HG03139 (cell line): ENCODE data around the gene PLA2R1.

Experiments
- ATAC-seq: cut with Tn5 transposase; IDR thresholded peaks from one replicate; pipeline ENCODE4 v1.9.1; 2021; ENCODE audit not compliant: unreplicated experiment

The PLA2R1 gene

DNA sequence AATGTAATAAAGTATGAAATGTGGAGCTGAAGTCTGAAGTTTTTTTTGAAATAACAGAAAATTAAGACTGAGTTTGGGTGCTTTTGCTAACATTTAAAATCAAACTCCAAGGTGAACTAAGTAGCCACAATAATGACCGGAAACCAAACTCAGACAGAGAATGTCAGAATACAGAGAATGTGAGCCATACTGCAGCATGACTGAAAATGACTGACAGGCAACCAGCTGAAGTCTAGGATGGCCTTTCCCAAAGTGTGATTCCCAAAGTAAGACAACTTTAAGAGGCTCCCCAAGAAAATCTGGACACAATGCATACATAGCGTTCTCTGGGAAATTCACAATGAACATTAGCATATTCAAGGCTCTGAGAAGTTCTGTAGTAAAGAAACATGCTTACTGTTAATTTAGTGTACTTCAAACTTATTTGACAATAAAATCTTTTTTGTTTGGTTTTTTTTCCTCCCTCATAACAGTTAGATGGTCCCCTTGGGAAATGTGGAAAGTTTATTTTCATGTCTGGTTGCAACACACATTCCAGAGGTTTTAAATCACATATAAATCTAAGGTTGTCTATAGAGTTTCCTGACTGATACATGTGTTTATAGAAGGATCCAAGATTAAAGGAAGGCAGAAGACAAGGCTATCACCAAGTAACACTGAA lies 28.6 kb downstream of the PLA2R1 start:
- ATAC-seq: no peak

DNA sequence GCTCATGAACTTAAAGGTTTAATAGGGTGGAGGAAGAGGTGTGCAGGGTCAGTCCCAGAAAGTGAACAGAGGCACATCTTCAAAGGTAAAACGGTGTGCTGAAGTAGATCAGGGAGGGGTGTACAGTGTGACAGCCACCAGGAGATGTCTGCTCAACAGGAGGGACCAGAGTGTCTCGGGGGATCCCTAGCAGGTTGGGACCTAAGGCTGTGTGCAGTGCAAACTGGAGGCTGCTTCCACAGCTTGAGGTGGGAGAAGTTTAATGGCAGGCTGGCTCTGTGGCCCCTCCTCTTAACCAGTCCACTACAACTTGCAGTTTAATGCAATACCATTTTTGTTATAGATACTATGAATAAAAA lies 33.2 kb downstream of the PLA2R1 start:
- no peak for ATAC-seq

DNA sequence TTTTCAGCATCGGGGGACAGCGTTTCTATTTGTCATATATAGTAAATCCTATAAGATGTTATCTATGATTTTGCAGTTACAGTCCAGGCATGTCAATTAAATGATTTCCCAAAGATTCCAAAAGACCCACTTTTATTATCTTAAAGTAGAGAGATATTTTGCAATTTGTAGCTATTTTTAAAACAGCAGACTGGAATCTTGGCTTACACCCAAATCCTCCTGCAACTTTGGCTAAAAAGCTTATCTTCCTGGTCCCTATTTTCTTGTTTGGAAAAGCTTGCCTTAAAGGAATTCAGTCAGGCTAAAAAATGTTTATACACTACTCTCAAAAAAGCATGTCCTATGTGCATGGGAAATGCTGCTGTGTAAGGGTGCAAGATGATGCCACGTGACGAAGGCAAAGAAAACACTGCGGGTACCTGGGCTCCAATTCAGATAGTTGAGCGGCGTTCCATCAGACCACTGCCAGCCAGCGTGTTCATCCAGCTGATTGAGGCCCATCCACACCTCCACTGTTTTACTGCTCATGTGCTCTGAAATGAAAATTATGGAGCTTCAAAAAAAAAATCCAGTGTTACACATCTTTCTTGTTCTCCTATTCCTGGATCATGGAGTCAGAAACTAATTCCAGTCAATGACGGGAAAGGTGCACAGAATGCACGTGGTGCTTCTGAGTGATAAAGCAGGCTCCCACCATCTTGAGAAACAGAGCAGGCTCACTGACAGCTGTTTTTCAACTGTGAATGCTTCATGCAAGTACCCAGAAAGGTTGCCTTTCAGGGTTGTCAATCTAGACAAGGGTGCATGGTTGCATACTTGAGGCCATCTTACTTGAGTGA lies 33.8 kb downstream of the PLA2R1 start:
- no peak for ATAC-seq

DNA sequence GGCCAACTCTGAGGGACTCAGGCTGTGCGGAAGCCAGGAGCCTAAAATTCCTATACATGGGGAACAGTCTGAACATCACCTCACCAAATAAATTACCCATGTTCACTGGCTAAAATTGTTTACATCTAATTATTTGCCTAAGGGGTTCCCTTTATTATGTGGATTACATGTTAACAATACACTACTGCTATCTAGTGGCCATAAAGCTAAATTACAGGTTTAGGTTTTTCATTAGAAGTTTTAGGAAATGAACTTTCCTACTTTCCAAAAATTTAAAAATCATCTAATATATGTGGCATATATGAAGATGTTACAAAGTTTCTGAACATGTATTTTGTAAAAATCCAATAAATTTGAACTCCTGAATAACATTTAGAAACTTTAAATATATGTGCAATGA lies 40.3 kb downstream of the PLA2R1 start:
- ATAC-seq: no peak

- no peak for ATAC-seq
Observed at GRCh38 chr2:160019374-160020090, 42.9 kb downstream of the PLA2R1 start.

GRCh38 chr2:160015746-160016145 lies 46.7 kb downstream of the PLA2R1 start:
- no peak for ATAC-seq

GRCh38 chr2:160014227-160014626 lies 48.2 kb downstream of the PLA2R1 start:
- no peak for ATAC-seq

GRCh38 chr2:160010361-160011145 lies 51.9 kb downstream of the PLA2R1 start:
- ATAC-seq: no peak

- no peak for ATAC-seq
Observed at GRCh38 chr2:160007111-160007510, 55.3 kb downstream of the PLA2R1 start.

DNA sequence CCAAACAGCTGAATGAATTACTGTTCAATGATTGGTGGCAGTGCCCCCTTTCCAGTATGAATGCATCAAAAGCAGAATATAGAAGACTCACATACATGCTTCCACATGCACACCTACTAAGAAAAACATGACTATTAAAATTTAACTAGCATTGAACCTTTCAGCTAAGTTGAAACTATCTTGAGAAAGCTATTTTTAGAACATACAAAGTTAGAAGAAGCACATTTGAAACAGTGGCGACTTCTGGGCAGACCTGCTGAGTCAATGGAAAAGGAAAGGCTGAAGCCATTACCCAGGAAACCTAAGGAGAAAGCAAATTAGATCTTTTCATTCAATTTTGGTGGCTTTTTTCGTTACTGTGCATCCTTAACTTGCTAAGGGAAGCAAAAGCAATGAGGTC lies 55.9 kb downstream of the PLA2R1 start:
- no peak for ATAC-seq

DNA sequence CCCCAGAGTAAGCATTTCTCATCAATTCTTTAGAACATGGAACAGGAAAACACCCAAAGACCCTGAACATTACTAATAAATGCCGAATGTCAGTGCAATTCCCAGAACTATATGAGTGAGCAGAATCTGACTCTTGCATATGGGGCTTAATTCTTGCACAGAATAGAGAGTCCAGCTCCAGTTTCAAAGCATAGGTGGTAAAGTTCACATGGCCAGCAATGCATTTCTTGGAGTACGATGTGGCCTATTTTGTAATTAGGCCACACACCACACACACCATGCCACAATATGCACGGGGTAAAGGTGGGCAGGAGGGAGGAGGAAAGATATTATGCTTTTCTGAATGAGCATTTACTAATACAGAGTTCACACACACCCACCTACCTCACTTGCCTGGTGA lies 56.5 kb downstream of the PLA2R1 start:
- no peak for ATAC-seq

- ATAC-seq: no peak
Observed at GRCh38 chr2:160005476-160005875, 56.9 kb downstream of the PLA2R1 start.

DNA sequence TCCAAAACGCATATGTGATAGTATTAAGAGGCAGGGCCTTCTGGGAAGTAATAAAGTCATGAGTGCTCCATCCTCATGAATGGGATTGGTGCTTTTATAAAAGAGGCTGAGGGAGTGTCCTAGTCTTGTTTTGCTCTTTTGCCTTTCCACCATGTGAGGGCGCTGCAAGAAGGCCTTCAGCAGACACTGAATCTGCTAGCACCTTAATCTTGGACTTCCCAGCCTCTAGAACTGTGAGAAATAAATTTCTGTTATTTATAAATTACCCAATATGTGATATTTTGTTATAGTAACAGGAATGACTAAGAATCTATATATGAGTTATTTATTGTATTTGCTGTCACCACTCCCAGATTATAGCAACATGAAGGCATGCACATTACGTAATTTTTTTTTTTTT lies 63.5 kb downstream of the PLA2R1 start:
- ATAC-seq: no peak

GRCh38 chr2:159998243-159998642 lies 64.2 kb downstream of the PLA2R1 start:
- ATAC-seq: no peak

DNA sequence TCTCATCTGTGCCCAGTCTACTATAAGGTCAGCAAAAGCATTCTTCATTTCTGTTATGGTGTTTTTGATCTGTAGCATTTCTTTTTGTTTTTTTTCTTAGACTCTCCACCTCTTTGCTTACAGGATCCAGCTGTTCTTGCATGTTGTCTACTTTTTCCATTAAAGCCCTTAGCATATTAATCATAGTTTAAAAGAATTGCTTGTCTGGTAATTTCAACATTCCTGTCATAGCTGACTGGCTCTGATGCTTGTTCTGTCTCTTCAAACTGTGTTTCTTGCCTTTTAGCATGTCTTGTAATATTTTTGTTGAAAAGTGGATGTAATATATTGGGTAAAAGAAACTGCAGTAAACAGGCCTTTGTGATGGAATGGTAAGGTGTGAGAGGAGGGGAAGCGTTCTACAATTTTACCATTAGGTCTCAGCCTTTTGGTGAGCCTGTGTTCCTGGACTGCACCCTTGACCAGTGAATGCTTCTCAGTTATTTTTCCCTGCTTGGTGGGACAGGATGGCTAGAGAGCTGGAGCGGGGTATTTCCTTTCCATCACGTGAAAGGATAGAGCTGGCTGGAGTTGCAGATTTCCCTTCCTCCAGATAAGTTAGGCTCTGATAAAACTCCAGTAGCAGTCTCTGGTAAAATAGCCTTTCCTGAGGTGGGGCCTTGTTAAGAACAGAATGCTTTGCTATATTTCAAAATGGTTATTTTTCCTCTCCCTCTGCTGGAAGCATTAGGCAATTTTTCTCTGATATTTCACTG lies 65.4 kb downstream of the PLA2R1 start:
- no peak for ATAC-seq

GRCh38 chr2:159995038-159995437 lies 67.4 kb downstream of the PLA2R1 start:
- ATAC-seq: no peak

GRCh38 chr2:159989249-159989648 lies 73.2 kb downstream of the PLA2R1 start:
- no peak for ATAC-seq

DNA sequence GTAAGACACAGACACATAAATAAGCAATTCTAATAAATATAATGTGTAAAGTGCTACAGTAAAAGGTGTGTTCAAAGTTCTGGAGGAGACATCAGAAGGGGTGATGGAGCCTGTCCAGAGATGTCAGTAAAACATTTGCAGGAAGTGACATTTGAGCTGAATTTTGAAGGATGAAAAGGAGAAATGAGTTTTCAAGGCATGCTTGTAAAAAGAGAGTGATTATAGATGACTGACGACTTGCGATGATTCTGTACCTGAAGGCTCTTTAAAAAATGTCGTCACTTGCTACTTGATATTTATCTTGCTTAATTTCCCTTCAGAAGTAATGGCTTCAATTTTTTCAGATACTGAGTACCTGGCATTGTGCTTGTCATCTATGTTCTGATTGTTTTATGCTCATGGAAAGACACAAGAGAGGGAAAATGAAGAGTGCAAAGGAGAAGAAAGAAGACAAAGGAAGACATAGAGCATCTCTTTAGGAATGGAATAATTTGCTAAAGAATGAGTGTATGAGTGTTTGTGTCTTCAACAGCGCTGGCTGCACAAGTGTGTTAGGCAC lies 73.9 kb downstream of the PLA2R1 start:
- ATAC-seq: no peak

GRCh38 chr2:159987181-159987580 lies 75.2 kb downstream of the PLA2R1 start:
- ATAC-seq: no peak

DNA sequence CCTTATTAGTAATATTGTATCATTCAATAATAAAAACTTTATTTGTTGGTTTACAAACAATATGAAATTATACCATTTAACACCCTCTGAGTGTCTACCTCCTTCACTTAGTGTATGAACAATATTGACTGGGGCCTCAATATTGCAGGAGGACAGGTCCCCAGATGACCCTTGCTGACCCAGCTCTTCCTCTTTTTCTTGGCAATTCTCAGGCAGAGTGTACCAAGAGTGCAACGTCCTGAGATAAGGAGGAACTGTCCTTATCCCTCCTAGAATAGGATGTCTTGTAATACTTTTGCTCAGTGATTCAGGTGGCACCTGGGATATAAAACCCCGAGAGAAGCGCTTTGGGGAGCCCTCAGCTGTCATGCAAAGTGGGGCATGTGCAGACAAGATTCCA lies 76.8 kb downstream of the PLA2R1 start:
- ATAC-seq: no peak
